HG03469 (cell line): ENCODE results near the gene TYMS.

ENCODE experiments used
- ATAC-seq: cut with Tn5 transposase; IDR thresholded peaks from one replicate; pipeline ENCODE4 v1.9.1; 2021; ENCODE audit warnings: mild to moderate bottlenecking, moderate library complexity, moderate number of reproducible peaks; ENCODE audit not compliant: unreplicated experiment

TYMS gene

DNA sequence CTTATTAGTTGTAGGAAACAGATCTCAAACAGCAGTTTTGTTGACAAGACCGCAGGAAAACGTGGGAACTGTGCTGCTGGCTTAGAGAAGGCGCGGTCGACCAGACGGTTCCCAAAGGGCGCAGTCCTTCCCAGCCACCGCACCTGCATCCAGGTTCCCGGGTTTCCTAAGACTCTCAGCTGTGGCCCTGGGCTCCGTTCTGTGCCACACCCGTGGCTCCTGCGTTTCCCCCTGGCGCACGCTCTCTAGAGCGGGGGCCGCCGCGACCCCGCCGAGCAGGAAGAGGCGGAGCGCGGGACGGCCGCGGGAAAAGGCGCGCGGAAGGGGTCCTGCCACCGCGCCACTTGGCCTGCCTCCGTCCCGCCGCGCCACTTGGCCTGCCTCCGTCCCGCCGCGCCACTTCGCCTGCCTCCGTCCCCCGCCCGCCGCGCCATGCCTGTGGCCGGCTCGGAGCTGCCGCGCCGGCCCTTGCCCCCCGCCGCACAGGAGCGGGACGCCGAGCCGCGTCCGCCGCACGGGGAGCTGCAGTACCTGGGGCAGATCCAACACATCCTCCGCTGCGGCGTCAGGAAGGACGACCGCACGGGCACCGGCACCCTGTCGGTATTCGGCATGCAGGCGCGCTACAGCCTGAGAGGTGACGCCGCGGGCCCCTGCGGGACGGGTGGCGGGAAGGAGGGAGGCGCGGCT is at the start of gene TYMS:
TYMS (plus strand) TSS at position 343 of the 690 bp plus-strand sequence; CDS start at position 433, 90 bp downstream.
- peak; percentile 37 for ATAC-seq

DNA sequence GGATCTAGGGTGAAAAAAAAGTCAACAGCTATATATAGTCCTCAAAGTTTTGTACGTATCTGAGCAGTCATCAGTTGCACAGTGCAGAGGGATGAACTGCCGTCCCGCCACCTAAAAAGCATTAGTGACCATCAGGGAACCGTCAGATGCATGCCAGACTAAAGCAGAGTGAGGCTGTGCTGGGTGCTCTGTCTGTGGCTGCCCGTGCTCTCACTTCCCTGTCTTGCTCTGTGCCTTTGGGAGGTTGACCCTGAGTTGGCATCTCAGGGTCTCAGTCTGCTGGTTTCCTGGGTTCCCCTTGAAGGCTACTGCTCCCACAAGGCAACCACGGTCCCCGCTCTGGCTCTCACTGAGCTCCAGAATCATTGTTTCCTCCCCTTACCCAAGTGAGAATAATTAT is 49.5 kb upstream of the TYMS start:
- ATAC-seq = no peak

- ATAC-seq = no peak
Measured at GRCh38 chr18:610214-610928, 47.1 kb upstream of the TYMS start.

DNA sequence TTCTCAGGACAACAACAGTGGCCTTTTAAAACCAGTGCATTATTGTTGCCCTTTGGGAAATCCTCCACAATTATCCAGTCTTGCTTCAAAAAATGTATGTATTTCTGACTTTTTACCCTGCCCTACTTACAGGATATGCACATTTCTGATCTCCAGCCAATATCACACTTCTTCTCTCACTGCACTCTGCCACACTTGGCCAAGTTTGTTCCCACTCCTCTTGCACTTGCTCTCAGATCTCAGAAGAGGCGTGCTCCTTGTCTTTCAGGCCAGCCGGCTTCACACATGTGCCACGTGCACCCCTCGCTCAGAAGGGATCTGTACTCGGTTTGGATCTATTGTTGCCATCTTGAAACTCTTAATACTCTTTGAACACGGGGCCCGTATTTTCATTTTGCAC is 45.3 kb upstream of the TYMS start:
- no peak for ATAC-seq

DNA sequence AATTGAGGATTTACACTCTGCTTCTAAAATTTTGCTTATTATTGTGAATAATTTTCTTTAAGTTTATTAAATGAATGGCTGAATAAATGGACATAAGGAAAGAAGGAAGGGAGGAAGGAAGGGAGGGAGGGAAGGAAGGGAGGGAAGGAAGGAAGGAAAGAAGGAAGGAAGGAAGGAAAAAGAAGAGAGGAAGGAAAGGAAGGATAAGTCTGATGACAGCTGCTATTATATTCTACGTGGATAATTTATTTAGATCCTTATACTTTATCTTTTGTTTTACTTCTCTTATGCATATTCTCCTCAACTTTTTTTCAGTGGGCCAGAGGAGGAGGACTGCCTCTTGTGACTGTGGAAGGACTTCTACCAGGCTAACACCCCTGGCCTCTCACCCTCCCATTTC is 43.3 kb upstream of the TYMS start:
- ATAC-seq = no peak

DNA sequence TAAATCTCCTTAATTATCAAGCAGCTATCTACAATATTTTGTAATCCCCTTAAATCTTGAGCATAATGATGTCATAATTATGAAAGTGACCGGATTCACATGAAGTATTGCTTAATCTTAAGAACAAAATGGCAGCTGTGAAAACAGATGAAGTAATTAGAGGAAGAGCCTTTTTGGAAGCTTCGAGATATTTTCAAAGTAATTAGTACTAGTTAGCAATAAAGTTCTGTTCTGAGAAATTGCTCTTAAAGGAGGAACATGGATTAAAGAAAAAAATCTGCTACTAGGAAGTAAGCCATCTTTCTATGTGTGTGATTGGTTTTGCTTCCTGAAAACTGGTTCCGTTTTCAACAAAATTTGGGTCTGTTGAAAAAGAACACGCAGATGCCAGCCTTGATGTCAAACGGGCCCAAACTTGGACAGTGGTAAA is 42.3 kb upstream of the TYMS start:
- ATAC-seq = no peak

DNA sequence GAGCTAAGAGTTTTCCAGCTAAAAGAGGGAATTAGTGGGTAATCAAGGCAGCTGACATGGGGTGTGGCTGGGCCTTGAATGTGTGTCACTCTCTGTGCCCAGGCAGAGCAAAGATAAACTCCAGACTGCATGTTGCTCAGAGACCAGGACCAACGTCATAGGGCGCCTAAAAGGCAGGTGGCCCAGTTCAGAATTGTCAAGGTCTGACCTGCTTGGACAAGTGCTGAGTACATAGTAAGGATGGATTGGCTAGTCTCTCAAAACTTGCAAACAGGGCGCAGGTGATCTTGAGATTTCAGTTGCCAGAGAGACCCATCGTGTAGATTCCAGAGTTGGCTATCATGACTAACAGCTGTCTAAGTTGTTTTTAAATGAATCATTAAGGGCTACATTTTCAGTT is 41.7 kb upstream of the TYMS start:
- ATAC-seq = no peak

DNA sequence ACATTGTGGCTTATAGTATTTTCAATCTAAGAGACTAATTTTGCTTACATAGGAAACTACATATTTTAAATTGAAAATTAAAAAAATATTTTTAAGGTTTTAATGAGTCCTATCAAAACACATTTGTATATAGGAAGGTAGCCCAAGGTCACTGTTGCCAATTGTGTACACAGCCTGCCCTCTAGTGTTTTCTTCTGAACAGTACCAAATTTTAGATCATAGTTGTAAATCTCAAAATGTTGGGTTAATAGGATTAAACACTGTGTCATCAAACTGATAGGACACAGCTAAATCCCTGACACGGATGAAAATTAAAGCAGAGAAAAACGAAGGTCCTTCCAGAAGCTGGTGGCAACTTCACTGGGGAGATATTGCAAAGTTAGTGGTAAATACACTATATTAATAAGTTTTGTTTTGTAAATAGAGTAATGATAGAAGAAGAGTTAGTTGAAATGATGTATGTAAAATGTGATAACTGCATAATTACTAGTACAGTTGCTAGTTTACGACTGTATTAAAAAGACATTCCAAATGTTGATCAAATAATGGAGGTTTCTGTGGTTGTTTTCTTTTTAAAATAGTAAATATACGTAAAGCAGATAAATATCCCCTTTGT is 41.0 kb upstream of the TYMS start:
- no peak for ATAC-seq

- ATAC-seq = no peak
Measured at GRCh38 chr18:617970-618504, 39.4 kb upstream of the TYMS start.

DNA sequence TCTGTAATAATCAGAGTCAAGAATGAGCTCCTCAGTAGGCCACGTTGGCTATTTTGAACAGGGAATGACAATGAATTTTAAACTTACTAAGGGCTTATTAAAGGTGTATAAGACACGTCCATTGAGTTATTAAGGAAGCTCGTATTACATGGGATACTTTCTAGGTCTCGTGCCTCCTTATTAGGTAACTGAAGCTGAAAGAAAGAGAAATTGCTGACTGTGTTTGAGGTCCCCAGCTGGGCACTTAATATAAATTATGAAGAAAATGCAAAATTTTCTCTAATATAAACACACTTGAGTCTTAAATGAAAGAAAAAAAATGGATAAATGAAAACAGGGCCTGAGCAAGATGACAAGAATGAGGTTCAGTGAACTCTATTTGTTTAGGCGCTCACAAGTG is 38.8 kb upstream of the TYMS start:
- no peak for ATAC-seq

- ATAC-seq = no peak
Measured at GRCh38 chr18:621291-622043, 36.0 kb upstream of the TYMS start.

GRCh38 chr18:622289-622688 is 35.2 kb upstream of the TYMS start:
- ATAC-seq = no peak

DNA sequence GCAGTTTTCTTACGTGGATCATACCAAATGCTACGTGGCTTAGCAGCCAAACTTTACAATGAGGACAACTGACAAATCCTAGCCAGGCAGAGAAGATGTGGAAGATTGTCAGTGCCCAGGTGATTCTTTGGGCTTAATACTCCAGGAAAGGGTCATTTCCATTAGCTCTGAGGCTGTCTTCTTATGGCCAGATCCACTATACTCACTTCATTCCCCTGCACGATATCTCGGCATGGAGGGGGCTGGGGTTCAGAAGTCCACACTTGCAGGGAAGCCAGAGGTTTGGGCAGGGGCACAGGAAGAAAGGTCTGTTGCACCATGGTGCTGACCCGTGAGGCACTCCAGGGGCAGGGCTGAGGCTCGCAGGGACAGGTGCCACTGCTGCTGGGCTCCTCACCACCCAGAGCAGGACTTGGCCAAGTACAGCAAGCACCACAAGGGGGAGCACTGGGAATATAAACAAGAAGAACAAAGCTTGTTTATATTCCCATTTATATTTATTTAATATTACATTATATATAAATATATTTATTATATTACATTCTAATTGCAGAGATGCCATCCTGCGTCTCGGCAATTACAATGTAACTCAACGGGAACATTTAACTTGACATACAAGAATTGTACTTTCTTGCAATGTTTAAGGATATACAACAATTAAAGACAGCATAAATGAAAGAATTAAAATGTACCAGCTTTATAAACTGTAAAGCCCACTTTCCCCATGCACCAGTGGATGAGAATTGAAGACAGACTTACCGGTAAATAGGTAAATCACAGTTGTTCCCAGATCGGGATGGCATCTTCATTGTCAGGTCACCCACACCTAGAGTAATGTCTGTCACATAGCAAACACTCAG is 33.5 kb upstream of the TYMS start:
- ATAC-seq = peak; percentile 44

DNA sequence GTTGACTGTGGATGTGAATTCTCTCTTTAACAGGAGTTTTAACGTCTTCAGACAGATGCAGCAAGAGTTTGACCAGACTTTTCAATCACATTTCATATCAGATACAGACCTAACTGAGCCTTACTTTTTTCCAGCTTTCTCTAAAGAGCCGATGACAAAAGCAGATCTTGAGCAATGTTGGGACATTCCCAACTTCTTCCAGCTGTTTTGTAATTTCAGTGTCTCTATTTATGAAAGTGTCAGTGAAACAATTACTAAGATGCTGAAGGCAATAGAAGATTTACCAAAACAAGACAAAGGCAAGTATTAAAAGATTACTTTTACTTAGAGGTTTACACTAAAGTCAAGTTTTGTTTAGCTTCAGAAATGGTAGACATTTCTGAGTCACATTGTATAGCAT is 30.2 kb upstream of the TYMS start:
- ATAC-seq = no peak

DNA sequence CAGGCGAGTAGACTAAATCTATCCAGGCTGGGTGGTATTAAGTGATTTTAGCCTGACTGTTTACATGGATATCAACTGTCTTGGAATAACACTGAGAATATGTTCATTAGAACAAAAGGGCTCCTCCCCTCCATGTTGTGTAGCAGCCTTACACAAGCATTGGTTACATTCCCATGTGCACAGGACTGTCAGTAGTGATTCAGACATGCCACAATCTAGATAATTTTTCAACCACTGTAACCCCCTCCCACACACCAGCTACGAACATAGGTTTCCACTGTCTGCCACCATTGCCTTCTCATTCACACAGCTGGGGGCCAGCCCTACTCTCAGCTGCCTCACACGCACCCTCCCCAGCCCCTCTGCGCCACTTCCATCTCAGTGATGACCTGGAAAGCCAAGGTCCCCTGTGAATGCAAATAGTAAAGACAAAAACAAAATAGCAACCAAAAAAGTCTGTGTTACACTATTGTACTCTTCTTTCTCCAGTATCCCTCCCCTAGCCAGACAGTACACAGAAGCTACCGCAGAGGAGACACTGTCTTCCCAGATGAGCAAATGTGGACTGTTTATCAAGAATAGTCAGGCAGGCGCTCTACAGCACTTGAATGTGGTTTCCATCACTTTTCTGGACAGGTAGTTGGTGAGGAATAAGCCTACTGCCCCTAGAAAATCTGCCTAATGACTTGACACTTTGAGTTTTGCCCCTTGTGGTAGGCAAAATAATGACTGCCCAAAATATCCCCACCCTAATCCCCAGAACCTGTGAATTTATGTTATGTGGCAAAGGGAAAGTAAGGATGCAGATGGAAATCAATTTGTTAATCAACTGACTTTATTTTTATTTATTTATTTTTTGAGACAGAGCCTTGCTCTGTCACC is 27.9 kb upstream of the TYMS start:
- no peak for ATAC-seq

DNA sequence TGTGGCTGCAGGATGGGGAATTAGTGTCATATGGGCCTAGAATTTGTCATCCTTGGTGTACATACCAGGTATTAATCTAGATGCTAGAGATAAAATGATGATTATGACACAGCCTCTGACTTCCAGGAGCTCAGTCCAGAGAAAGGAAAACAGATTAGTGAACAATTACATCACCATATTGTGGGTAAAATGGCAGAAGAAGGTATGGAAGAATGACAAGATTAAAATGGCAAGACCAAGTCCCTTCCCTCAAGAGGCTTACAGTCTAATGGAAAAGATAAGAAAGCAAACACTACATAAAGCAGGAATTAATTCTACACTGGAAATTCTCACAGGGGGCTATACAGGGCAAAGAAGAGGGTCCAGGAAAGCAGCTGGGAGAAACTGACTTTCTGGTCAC is 25.9 kb upstream of the TYMS start:
- no peak for ATAC-seq

- no peak for ATAC-seq
Measured at GRCh38 chr18:634551-635045, 22.9 kb upstream of the TYMS start.

GRCh38 chr18:635171-635570 is 22.3 kb upstream of the TYMS start:
- no peak for ATAC-seq

DNA sequence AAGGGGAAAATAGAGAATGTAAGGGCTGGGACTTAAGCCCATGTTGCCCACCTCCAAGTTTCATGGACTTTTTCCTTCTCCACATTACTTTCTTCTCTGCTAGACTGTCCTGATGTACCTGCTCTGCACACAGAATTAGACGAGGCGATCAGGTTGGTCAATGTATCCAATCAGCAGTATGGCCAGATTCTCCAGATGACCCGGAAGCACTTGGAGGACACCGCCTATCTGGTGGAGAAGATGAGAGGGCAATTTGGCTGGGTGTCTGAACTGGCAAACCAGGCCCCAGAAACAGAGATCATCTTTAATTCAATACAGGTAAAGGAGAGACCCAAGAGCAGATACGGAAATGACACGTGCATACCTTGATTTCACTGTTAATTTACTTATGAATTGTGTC is 16.2 kb upstream of the TYMS start:
- ATAC-seq = no peak
